ENCODE measurements around the gene ALPI. TPM values are rescaled to one million over a fixed set of nuclear protein-coding genes. Genes with fewer than 3 reads are reported as not detected.

Gene ALPI
- total RNA-seq, 1 donor, result not detected

DNA sequence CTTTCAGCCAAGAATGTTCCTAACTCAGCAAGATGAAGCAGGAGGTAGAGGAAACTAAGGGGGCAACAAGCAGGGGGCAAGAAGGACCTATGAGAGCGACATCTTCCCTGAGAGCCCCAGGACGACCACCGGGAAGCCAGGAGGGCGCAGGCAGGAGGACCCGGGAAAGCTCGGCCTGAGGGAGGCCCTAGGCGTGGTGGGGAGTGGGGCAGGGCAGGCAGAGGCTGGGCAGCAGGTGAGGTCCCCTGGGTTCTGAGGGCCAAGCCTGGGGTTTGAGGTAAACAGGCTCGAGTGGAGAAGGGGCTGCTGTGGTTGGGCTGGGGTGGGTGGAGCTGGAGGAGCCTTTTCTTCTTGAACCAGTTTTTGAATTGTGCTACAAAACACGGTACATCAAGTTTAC lies 1.3 kb upstream of the ALPI start:
- Histone ChIP-seq H3K27me3 (ENCODE audit: insufficient read depth, low read length) (peaks cover 12% of the 10 kb centered on the region), H2AFZ (ENCODE audit: low read length) (no peak overlapping the region)

DNA sequence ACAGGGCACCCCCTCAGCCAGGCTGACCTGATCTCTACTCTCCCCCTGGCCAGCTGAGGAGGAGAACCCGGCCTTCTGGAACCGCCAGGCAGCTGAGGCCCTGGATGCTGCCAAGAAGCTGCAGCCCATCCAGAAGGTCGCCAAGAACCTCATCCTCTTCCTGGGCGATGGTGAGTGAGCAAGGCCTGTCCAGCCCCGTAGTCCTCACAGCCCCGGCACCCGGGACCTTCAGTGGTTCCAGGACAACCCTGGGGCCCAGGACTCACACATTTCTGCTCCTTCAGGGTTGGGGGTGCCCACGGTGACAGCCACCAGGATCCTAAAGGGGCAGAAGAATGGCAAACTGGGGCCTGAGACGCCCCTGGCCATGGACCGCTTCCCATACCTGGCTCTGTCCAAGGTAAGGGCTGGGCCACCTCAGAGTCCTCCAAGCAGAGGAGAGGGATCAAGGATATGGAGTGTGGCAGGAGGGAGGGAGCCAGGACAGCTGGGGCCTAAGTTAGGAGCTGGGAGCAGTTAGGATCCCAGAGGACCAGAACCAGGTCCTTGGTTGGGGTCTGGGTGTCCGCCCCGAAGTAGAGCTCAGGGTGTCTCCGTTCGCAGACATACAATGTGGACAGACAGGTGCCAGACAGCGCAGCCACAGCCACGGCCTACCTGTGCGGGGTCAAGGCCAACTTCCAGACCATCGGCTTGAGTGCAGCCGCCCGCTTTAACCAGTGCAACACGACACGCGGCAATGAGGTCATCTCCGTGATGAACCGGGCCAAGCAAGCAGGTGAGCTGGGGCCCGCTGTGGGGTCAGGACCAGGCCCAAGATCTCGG lies 555 bp downstream of the ALPI start:
- Histone ChIP-seq H4K20me1 (ENCODE audit: insufficient read depth, low read length) (no peaks in the 10 kb centered on the region), H3K4me2 (ENCODE audit: insufficient read depth, low read length) (no peak overlapping the region), H3K4me3 (ENCODE audit: insufficient read depth, low read length) (no peak overlapping the region), H3K27ac (ENCODE audit: low read depth, low read length) (no peak overlapping the region), H3K27me3 (ENCODE audit: insufficient read depth, low read length) (peaks cover 15% of the 10 kb centered on the region), H2AFZ (ENCODE audit: low read length) (no peak overlapping the region), H3K9me3 (ENCODE audit: low read depth, low read length) (no peaks in the 10 kb centered on the region), H3K36me3 (ENCODE audit: insufficient read depth, low read length) (no peaks in the 10 kb centered on the region), H3K79me2 (ENCODE audit: insufficient read depth, low read length) (no peaks in the 10 kb centered on the region), H3K4me1 (ENCODE audit: insufficient read depth, low read length) (no peaks in the 10 kb centered on the region)
- TF ChIP-seq, protein P1, sequence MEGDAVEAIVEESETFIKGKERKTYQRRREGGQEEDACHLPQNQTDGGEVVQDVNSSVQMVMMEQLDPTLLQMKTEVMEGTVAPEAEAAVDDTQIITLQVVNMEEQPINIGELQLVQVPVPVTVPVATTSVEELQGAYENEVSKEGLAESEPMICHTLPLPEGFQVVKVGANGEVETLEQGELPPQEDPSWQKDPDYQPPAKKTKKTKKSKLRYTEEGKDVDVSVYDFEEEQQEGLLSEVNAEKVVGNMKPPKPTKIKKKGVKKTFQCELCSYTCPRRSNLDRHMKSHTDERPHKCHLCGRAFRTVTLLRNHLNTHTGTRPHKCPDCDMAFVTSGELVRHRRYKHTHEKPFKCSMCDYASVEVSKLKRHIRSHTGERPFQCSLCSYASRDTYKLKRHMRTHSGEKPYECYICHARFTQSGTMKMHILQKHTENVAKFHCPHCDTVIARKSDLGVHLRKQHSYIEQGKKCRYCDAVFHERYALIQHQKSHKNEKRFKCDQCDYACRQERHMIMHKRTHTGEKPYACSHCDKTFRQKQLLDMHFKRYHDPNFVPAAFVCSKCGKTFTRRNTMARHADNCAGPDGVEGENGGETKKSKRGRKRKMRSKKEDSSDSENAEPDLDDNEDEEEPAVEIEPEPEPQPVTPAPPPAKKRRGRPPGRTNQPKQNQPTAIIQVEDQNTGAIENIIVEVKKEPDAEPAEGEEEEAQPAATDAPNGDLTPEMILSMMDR (IDR thresholded peaks at IDR 0.05; ENCODE audit: extremely low read depth, low read depth, low read length), result no peak
- DNase-seq (ENCODE audit: insufficient read length, low spot score, missing footprints), result peak; percentile 87

More for the DNA sequence above, 1.3 kb upstream of the ALPI start:
- H3K9me3 ChIP-seq (ENCODE audit: low read depth, low read length), result no peaks in the 10 kb centered on the region
- H3K4me2 ChIP-seq (ENCODE audit: insufficient read depth, low read length), result no peak overlapping the region
- no peak overlapping the region for H3K27ac ChIP-seq (ENCODE audit: low read depth, low read length)
- no peak for DNase-seq (ENCODE audit: insufficient read length, low spot score, missing footprints)
- H4K20me1 ChIP-seq (ENCODE audit: insufficient read depth, low read length), result no peaks in the 10 kb centered on the region
- no peaks in the 10 kb centered on the region for H3K79me2 ChIP-seq (ENCODE audit: insufficient read depth, low read length)
- no peaks in the 10 kb centered on the region for H3K4me1 ChIP-seq (ENCODE audit: insufficient read depth, low read length)
- TF ChIP-seq, protein P1 (IDR thresholded peaks at IDR 0.05; ENCODE audit: extremely low read depth, low read depth, low read length), result no peak
- H3K4me3 ChIP-seq (ENCODE audit: insufficient read depth, low read length), result no peak overlapping the region
- no peaks in the 10 kb centered on the region for H3K36me3 ChIP-seq (ENCODE audit: insufficient read depth, low read length)

DNA sequence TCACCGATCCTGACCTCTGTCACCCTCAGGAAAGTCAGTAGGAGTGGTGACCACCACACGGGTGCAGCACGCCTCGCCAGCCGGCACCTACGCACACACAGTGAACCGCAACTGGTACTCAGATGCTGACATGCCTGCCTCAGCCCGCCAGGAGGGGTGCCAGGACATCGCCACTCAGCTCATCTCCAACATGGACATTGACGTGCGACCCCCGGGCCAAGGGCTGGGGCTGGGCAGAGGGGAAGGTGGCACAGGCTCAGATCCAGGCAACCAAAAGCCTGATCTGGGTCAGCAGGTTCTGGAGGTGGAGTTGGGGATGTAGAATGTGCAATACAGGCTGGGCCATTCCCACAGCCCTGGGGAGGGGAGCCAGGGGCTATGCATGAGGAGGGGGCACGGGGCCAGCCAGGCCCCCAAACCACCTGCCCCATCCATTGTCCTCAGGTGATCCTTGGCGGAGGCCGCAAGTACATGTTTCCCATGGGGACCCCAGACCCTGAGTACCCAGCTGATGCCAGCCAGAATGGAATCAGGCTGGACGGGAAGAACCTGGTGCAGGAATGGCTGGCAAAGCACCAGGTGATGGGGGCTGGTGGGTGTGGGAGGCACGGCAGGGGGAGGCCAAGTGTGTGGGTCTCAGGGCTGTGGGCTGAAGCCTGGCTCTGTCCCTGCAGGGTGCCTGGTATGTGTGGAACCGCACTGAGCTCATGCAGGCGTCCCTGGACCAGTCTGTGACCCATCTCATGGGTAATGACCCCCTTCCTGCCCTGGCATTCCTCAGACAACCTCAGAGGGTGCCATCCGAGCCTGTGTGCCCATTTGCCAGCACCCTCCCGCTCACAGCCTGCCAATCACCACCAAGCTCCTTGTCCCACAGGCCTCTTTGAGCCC lies 1.4 kb downstream of the ALPI start:
- Histone ChIP-seq H3K27me3 (ENCODE audit: insufficient read depth, low read length) (peaks cover 15% of the 10 kb centered on the region), H3K36me3 (ENCODE audit: insufficient read depth, low read length) (no peaks in the 10 kb centered on the region), H4K20me1 (ENCODE audit: insufficient read depth, low read length) (no peaks in the 10 kb centered on the region)

More for the DNA sequence above, 1.4 kb downstream of the ALPI start:
- TF ChIP-seq, protein P1 (IDR thresholded peaks at IDR 0.05; ENCODE audit: extremely low read depth, low read depth, low read length), result no peak
- H3K4me1 ChIP-seq (ENCODE audit: insufficient read depth, low read length), result no peaks in the 10 kb centered on the region
- no peaks in the 10 kb centered on the region for H3K9me3 ChIP-seq (ENCODE audit: low read depth, low read length)
- H3K79me2 ChIP-seq (ENCODE audit: insufficient read depth, low read length), result no peaks in the 10 kb centered on the region
- no peak overlapping the region for H2AFZ ChIP-seq (ENCODE audit: low read length)
- peak; percentile 71 for DNase-seq (ENCODE audit: insufficient read length, low spot score, missing footprints)
- no peak overlapping the region for H3K4me2 ChIP-seq (ENCODE audit: insufficient read depth, low read length)
- no peak overlapping the region for H3K27ac ChIP-seq (ENCODE audit: low read depth, low read length)
- no peak overlapping the region for H3K4me3 ChIP-seq (ENCODE audit: insufficient read depth, low read length)
